GM12875 (cell line): ENCODE measurements around the gene RNU5B-1.
A peak's percentile ranks its signal among the peaks of the same experiment; 100 is the strongest.

Source experiments
- H3K4me3 ChIP-seq: one replicate; pipeline ENCODE4 v1.5.1; 2011; ENCODE audit warnings: low read depth, low read length, control low read depth
- CTCF ChIP-seq: IDR thresholded peaks from 2 replicates; pipeline ENCODE4 v1.5.1; 2011; ENCODE audit warnings: low read depth, mild to moderate bottlenecking, control low read depth, inconsistent platforms, low read length, moderate library complexity, borderline replicate concordance; ENCODE audit not compliant: insufficient read depth

Gene RNU5B-1

DNA sequence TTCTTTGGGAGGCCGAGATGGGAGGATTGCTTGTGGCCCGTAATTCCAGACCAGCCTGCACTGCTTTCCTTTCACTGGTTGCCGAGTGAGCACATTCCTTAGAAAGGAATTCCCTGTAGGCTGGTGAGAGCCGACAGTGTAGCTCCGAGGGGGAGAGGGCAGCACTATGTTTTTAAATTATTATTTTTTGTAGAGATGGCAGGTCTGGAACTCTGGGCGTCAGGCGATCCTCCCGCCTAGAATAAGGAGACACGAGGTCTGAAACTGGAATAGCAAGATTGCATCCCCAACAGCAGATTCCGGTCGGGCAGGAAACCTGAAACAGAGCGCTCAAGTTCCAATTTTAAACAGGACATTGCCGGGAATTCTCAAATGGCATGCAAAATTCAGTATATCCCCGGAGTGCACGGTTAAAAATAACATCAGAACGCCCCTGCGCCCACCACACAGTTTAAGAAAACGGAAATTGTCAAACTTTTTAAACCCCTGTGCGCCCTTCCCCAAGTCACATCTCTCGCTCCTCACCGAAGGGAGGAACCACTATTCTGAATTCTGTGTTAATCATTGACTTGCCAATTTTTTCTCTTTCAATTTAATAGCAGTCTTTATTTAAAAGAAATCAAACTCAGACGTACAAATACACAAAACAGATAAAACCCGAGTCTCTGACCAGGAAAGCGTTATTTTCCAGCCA lies 643 bp upstream of the RNU5B-1 start:
- no peak; the same call in 1 of the 2 replicates for TF ChIP-seq CTCF
- H3K4me3 ChIP-seq, result peak overlapping the region; percentile 55

DNA sequence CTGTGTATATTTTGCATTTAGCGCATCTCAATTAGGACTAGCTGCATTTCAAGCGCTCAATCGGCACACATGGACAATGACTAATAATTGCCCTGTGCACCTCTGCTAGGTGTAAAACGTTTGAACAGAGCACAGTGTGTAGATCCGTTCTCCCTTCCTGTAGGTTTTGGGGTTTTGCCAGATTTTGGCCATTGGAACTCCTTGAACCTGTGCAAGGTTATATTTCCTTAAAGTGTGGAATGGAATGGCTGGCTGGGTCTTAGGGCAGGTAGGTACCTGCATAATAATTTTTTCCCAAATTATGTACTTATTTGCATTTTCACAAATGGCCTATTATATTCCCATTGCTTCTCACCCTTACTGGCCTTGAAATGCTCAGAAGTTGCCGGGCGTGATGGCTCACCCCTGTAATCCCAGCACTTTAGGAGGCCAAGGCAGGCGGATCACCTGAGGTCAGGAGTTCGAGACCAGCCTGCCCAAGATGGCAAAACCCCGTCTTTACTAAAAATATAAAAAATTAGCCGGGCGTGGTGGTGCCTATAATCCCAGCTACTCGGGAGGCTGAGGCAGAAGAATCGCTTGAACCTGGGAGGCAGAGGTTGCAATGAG lies 777 bp downstream of the RNU5B-1 start:
- no peak overlapping the region for H3K4me3 ChIP-seq
- TF ChIP-seq CTCF, result no peak

DNA sequence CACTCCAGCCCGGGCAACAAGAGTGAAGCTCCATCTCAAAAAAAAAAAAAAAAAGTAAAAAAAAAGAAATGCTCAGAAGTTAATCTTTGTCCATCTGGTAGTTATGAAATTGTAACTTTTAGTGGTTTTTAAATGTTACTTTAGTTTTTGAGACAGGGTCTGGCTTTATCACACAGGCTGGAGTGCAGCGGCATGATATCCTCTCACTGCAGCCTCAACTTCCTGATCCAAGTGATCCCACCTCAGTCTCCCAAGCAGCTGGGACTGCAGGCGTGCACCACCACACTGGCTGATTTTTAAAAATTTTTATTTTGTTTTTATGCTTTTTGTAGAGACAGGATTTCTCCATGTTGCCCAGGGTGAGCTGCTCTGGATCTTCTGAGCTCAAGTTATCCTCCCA lies 1.3 kb downstream of the RNU5B-1 start:
- H3K4me3 ChIP-seq, result no peak overlapping the region
- no peak for TF ChIP-seq CTCF

DNA sequence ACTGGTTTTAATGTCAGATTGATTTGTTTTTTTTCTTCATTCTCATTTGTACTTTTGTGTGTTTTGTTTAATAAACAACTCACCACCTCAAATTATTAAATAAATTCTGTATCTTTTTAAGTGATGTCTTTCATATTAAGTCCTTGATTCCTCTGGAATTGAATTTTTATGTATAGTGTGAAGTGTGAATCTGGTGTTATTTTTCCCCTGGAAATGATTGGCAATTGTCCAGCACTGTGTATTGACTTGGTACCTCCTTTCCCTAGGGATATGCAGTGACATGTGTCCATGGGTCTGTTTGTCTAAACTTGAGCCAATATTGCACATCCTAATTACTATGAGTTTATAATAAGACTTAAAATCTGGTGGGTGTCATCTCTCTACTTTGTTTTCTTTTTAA lies 2.1 kb downstream of the RNU5B-1 start:
- no peak overlapping the region for H3K4me3 ChIP-seq
- no peak for TF ChIP-seq CTCF

DNA sequence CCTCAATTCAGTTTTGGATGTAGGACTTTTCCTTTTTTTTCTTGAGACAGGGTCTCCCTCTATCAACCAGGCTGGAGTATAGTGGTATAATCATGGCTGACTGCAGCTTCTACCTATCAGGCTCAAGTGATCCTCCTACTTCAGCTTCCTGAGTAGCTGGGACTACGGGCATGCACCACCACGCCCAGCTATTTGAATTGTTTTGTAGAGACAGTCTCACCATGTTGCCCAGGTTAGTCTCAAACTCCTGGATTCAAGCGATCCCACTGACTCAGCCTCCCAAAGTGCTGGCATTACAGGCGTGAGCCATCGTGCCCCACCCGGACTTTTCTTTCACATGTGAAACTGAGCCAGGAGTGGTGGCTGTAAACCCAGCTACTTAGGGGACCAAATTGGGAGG lies 3.5 kb downstream of the RNU5B-1 start:
- TF ChIP-seq CTCF, result no peak
- no peak overlapping the region for H3K4me3 ChIP-seq

DNA sequence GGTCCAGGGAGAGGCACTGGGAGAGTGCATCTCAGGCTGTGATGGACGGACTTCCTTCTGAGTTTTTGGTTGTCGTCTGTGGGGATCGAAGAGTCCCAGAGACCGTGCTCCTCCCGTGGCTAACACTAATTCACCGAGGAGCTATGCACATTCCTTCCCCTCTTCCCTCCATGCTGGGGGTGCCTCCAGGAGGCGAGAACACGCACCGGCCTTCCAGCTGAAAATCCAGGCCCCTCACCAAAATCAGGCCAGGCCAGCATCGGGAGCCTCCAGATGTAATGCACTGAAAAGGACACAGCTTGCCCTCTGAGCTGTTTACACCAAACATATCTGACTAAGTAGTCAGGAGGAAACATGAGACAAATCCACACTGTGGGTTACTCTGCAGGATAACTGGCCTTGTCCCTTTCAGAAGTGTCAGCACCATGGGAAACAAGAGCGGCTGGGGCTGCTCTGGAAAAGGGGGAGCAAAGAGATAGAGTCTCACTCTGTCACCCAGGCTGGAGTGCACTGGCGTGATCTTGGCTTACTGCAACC lies 5.5 kb downstream of the RNU5B-1 start:
- no peak overlapping the region for H3K4me3 ChIP-seq
- no peak for TF ChIP-seq CTCF
